Stimulated activated CD4-positive, alpha-beta T cell treated with anti-CD3 and anti-CD28 coated beads, Interleukin-15, amount 100 ng/mL, for 48 hours (primary cell): ENCODE data around the gene SURF6.
"Not testable (repeated sequence)": the region's sequence is repeated elsewhere in the genome, so short reads cannot be mapped to it uniquely, and the experiment has no call there.

Experiments used
- DNase-seq, 2 donors: peaks; one replicate each; pipeline ENCODE4 v3.0.0-alpha.2; 2020; ENCODE audit warnings: low read depth in 2 of 2

The SURF6 gene

GRCh38 chr9:133329306-133330156, 6.5 kb downstream of the SURF6 start:
- not testable (repeated sequence) for DNase-seq

- DNase-seq: no peak
Measured at GRCh38 chr9:133327834-133328484, 8.0 kb downstream of the SURF6 start.

DNA sequence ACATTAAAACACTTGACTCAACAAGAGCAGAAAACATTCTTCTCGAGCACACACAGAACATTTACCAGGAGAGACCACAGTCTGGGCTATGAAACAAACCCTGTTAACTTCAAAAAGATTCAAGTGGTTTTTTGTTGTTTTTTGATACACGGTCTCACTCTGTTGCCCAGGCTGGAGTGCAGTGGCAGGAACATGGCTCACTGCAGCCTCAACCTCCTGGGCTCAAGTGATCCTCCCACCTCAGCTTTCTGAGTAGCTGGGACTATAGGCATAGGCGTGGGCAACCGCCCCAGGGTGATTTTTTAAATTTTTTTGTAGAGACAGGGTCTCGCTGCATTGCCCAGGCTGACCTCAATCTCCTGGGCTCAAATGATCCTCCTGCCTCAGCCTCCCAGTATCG, 9.0 kb downstream of the SURF6 start:
- DNase-seq: not testable (repeated sequence)

DNA sequence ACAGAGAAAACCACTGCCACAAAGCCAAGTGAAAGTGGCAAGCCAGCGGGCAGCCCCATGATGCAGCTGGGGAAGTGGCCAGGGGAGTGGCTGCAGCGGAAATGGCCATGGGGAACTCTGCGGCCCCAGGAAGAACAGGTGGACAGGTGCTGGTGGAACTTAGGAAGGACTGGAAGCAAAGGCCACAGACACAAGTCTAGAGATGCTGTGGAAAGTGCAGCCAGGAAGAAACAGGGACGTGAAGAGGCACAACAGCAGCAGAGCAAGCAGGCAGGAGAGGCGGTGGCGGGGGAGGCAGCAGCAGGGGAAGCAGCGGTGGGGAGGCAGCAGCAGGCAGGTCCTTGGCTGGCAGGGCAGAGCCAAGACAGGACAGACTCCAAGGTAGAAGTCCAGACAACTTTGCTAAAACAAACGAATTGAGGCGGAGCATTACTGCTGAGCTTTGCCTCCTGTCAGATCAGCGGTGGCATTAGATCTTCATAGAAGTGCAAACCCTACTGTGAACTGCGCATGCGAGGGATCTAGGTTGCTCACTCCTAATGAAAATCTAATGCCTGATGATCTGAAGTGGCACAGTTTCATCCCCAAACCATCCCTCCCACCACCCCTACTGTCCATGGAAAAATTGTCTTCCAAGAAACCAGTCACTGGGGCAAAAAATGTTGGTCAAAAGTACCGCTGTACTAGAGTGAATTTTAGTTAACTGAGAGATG, 11.8 kb downstream of the SURF6 start:
- no peak for DNase-seq

- DNase-seq: no peak
Measured at GRCh38 chr9:133323211-133323610, 12.8 kb downstream of the SURF6 start.

DNA sequence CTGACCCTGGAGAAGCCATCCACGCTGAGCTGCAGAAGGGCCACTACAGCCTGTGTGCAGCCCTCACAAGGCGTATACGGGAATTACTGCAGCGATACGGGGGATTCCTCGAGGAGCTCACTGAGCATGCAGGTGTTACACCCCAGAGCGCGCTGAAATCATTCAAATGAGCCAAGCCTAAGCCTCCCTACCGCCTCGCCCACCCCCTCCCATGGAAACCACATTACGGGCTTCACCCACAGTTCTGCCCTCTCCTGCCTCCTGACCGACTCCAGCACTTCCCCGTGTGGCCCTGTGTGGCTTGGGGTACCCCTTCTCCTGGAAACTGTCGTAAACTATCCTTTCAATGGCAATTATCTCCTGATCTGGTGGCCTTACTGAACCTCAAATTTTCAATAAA, 13.3 kb downstream of the SURF6 start:
- DNase-seq: no peak

GRCh38 chr9:133321411-133321935, 14.5 kb downstream of the SURF6 start:
- no peak for DNase-seq

- no peak for DNase-seq
Measured at GRCh38 chr9:133320421-133320881, 15.5 kb downstream of the SURF6 start.

DNA sequence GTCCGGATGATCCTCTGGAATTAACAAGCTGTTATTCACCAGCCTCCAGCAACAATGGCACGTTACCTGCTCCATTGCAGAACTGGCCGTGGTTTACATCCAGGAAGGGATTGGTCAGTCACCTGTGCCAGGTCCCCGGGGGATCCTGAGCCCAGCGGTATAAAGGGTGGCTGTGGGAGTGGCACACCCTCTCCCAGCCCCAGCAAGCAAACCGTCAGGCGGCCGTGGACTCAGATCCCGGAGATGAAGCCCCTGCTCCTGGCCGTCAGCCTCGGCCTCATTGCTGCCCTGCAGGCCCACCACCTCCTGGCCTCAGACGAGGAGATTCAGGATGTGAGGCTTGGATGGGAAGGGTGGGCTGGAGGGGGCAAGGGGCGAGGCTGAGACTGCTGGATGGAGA, 18.4 kb downstream of the SURF6 start:
- DNase-seq: not testable (repeated sequence)

DNA sequence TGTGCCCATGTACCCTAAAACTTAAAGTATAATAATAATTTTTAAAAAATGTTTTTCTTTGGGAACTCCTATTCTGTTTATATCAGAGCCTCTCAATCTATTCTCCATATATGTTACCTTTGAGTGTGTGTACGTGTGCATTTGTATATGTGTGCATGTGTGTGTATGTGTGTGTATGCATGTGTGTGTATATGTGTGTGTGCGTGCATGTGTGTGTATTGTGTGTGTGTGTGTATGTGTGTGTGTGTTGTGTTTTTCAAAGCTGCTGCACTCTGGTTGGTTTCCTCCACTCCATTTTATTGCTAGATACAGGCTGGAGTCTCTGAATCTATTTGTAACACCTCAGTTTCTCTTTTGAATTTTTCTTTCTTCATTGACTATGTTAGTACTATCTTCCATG, 20.0 kb downstream of the SURF6 start:
- no peak for DNase-seq

GRCh38 chr9:133309608-133310007, 26.4 kb downstream of the SURF6 start:
- DNase-seq: no peak

GRCh38 chr9:133307301-133307700, 28.7 kb downstream of the SURF6 start:
- DNase-seq: no peak

GRCh38 chr9:133306242-133307204, 29.5 kb downstream of the SURF6 start:
- no peak for DNase-seq

DNA sequence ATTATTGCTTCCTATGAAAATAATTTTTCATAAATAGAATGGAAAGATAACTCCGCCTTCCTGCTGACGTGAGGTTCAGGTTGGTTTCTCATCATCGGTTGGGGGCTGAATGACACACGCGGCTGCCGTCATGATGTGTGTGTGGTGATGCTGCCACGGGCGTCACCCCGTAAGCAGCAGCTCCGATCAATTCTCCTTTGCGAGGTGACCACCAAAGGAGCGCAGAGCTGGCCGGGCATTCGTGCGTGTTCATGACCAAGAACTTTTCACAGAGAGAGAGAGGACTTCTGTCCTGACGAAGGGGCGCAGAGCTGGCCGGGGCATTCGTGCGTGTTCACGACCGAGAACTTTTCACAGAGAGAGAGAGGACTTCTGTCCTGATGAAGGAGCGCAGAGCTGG, 30.3 kb downstream of the SURF6 start:
- no peak for DNase-seq

DNA sequence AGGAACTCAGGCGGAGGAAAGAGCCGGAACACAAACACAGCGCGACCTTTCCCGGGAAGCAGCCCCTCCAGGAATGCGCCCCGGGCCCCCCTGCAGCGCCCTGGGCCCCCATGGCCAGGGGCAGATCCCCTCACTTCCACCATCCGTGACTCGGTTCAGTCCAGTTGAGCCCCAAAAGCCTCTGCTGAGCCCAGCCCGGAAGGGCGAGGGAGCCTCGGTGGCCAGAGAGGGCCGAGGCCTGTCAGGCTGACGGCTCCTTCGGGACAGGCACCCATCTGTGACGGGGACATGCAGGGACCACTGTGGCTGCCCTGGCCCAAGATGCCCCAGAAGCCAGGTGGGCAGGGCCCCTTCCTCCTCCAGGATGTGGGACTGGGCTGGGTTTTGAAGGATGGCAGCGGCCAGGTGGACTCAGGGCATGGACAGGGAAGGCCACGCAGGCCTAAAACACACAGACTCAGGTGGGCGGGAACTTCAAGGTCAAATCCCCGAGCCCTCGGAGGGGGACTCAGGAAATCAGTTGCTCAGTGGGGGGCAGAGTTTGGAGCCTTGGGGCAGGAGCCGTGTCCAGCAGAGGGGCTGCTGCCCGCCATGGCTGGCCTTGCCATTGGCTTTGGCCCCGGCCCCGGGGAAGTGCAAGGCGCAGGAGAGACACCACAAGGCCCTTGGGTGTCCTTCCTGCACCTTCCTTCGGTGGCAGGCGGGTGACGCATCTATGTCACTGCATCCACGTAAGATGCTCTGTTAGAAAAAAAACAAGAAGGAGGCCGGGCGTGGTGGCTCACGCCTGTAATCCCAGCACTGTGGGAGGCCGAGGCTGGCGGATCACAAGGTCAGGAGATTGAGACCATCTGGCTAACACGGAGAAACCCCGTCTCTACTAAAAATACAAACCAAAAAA, 31.3 kb downstream of the SURF6 start:
- no peak for DNase-seq

GRCh38 chr9:133304158-133304470, 31.9 kb downstream of the SURF6 start:
- no peak for DNase-seq

- DNase-seq: no peak
Measured at GRCh38 chr9:133303266-133304157, 32.5 kb downstream of the SURF6 start.

DNA sequence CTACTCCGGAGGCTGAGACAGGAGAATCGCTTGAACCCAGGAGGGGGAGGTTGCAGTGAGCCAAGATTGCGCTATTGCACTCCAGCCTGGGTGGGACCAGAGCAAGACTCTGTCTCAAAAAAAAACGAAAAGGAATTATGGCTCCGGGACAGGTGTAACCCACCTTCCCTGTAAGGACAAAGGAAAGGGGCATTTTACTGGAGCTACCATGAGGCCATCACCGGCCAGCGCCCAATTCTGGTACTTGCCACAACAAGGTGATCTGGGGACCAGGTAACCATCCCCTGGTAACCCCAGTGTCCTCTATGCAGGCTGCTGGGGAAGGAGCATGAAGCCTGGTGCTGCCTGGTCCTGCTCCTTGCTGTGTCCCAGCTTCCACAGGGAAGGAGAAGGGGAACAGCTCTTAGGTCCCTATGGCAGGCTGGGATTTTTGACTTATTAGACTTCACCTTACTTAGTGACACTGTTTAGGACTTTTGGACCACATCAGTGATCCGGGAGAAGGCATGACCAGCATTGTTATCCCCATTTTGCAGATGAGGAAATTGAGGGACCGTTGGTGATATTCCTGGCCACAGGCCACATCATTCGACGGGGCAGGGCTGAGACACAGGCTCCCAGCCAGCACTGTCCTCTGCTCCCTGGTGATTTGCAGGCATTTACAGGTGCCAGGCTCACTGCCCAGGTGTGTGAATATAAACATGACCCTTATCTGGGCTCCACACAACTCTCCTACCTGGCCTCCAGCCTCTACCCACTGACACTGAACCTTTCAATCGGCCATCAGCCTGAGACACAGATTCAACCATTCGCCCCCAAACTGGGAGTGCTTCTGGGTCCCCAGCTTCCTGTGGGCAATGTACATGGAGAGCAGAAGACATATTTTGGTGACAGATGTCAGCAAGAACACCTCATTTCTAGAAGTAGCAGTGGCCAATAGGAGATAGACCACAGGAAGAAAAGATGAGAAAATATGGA, 34.4 kb downstream of the SURF6 start:
- DNase-seq: no peak
